CD4-positive, alpha-beta T cell treated with Interleukin-1 beta for 1 hour (primary cell): ENCODE results near the gene PPIE.
"Not testable (repeated sequence)": the region's sequence is repeated elsewhere in the genome, so short reads cannot be mapped to it uniquely, and the experiment has no call there.

ENCODE experiments used
- DNase-seq, 2 donors: peaks; one replicate each; pipeline ENCODE4 v3.0.0-alpha.2; 2020 to 2022

Gene PPIE

DNA sequence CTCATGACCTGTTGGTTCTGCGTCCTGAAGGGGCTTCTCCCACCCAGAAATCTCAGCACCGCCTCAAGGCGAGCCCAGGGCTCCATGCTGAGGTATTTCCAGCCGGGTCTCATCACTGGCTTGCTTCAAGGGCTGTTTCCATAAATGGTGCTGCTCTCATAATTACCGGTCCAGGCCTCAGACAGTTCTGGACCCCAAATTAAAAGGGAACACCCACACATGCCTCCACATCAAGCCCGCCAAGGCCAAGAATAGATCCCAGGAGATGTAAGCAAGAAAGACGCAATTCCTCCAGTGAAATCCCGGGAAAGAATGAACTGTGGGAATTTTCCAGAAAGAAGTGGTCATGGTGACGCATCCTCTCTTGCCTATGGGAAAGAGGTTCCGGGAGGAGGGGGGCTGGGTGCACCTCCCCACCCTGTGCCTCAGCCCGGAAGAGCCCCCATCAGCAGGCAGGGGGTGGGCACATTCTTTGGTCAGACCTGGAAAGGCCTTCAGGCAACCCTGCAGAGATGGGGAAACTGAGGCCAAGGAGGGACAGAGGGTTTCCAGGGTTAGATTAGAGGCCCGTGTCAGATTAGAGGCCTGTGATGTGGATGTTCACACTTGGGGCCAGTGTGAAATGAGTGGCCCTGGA, 39.9 kb downstream of the PPIE start:
- DNase-seq, result not testable (repeated sequence)

GRCh38 chr1:39779137-39779536, 40.5 kb downstream of the PPIE start:
- no peak for DNase-seq

GRCh38 chr1:39779821-39780220, 41.1 kb downstream of the PPIE start:
- no peak for DNase-seq

- DNase-seq, result no peak
Measured at GRCh38 chr1:39781349-39781715, 42.6 kb downstream of the PPIE start.

- no peak for DNase-seq
Measured at GRCh38 chr1:39782103-39782502, 43.4 kb downstream of the PPIE start.

DNA sequence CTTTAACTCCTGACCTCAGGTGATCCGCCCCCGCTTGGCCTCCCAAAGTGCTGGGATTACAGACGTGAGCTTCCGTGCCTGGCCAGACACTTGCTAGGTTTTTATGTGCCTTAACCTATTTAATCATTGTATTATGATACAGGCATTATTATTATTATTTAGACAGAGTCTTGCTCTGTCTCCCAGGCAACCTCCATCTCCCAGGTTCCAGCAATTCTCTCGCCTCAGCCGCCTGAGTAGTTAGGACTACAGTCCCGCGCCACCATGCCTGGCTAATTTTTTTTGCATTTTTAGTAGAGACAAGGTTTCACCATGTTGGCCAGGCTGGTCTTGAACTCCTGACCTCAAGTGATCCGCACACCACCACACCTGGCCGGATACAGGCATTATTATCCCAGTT, 44.0 kb downstream of the PPIE start:
- DNase-seq, result not testable (repeated sequence)

GRCh38 chr1:39786303-39787107, 47.8 kb downstream of the PPIE start:
- not testable (repeated sequence) for DNase-seq

DNA sequence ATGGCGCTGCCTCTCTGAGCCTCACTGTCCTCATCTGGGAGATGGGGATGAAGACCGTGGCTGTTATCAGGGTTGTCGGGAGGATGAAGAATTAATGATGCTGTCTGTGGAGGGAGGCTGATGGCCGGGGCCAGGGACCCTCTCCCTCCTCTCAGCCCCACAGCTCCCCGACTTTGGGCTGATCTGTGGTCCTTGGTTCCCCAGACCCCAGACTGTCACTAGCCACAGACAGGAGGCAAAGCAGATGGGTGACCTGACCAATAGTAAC, 48.4 kb downstream of the PPIE start:
- not testable (repeated sequence) for DNase-seq

DNA sequence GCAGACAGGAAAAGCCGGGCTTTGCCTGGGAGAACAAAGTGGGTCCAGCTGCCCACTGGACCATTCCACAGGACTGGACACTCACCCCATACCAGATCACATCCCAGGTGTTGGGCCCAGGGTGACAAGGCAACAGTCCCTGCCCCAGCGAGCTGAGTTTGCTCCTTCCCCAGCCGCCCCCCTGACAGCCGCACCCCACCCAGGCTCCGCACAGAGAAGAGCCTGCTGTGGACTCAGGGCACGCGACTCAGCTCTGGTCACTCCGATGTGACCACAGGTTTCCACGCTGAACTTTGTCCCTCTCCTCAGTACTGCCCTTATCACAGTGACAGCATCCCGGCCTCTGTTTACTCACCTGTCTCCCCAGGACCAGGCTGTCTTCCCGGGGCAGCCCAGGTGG, 48.8 kb downstream of the PPIE start:
- no peak for DNase-seq

DNA sequence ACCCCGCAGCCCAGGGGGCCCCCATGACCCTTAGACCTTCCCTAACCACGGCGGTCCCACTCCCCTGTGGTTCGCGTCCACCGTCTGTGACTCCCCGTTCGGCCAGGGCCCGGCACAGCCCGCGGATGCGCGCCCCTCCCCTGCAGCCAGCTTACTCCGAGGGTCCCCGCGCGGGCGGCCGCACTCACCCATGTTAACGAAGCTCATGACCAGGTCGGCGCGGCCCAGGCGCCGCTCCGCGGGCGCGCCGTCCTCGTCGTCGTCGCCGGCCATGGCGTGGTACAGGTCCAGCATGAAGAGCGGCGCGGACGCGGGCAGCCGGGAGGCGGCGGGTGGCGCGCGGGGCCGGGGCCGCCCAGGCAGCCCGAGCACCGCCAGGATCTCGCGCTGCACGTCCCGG, 49.3 kb downstream of the PPIE start:
- DNase-seq, result not testable (repeated sequence)

DNA sequence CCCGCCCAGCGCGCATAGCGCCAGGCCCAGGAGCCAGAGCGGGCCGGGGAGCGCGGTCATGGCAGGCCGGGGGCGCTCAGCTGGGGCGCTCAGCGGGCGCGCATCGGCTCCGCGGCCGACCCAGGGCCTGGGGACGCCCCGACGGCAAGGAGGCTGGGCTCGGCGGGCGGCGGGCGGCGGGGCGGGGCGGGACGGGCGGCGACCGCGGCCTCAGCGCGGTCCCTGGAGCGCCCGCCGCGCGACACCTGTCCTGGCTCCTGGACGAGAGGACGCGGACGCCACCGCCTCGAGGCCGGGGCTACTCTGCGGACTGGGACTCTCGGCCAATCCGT, 49.7 kb downstream of the PPIE start:
- DNase-seq, result peak in 1 of 2 donors; percentile 10

DNA sequence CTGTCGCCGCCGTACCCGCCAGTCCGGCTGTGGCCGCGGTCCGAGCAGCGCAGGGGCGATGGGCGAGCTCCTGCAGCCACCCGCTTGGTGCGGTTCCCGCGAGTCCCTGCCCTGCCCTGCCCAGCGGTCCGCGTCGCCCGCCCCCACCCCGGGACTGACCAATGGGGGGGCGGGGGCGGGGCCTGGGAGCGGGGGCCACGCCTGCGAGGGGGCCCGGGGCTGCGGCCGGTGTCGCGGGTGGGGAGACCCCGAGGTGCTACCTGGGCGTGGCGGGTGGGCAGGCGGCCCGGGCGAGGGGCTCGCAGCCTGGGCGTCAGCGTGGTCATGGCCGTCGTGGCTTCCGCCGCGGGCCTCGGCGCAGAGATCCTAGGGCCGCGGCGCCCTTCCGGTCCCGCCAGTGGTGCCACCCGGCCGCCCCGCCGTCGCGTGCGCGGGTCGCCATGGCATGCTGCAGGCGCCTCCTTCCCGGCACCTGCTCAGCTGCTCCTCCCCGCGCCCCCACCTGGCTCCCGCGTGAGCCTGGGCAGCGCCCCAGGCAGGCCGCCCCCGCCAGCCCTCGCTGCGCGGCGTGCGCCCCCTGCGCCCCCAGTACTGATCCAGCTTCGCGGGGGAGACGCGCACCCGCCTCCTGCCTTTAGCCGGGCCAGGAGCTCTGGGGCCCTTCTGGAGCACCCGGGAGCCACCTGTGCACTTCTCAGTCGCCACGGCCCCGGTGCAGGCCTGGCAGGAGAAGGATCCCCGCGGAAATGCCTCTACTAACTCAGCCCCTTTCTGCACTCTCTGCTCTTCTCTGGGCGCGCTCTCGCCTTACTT, 50.3 kb downstream of the PPIE start, which contains the start of gene BMP8B:
Gene BMP8B, minus strand, starts transcription at position 108 of the 813 bp plus-strand sequence. CDS start 380 bp downstream, outside the sequence.
- peak; percentile 54 to 56 for DNase-seq

- DNase-seq, result no peak
Measured at GRCh38 chr1:39789571-39790110, 51.0 kb downstream of the PPIE start.

DNA sequence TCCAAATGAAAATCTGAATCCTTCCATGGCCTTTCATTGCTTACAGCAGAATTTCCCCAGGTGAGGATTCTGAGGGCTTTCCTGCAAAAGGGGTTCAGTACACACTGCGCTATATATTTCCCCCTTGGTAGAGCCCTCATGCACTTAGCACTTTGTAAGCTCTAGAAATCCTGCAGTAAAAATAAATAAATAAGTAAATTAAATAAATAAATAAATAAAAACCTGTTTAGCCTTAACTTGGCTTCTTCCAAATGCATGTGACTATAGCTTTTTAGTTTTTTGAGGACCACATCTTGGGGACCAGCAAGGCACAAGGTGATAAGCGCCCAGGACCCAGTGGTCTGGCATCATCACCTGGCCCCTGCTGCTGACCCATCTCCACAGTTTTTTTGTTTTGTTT, 53.2 kb downstream of the PPIE start:
- DNase-seq, result no peak

DNA sequence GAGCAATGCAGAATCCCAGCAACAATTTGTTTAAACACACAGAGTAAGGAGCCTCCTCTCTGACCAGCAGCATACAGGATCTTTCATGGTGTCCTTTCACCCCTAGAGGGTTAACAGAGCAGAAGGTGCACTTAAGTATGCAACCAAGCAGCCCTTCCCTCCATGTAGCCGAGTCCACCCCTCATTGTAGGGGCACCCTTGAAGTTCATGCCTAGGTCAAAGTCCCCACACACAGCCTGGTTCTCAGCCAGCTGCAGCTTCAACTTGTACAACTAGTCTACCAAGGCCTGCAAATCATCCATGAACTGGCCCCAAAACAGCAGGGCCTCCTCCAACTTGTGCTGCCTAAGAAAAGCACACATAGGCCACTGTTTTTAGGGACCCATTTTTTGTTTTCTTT, 57.0 kb downstream of the PPIE start:
- no peak for DNase-seq

- DNase-seq, result peak; percentile 92
Measured at GRCh38 chr1:39798859-39799769, 60.4 kb downstream of the PPIE start.

GRCh38 chr1:39799770-39800470, 61.2 kb downstream of the PPIE start:
- DNase-seq, result peak; percentile 60 to 72

GRCh38 chr1:39800471-39800835, 61.8 kb downstream of the PPIE start:
- DNase-seq, result no peak

DNA sequence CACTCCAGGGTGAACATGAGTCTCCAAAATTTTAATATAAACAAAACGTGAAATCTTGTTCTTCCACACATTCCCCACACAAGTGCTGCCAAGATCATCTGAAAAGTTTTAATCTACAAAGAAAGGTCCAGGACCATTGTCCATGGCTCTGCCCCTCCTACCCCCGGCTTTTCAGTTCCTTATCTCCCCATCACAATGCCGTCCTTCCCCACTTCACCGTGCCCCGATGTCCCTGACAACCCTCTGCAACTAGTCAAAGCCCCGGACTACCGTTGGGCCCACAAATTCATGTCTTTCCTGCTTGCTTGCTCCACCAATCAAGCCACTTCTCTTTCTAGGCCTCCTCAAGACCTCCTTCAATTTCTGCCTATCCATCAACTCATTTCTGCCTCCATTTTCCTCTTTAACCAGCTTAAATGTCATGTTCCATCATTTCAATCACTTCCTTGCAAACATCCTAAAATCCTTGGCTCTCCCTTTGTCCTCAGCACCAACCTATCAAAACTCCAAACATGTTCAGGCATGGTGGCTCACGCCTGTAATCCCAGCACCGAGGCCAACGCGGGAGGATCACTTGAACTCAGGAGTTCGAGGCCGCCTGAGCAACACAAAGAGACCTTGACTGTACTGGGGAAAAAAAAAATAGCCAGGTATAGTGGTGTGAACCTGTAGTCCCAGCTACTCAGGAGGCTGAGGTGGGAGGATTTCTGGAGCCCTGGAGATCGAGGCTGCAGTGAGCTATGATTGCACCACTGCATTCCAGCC, 64.0 kb downstream of the PPIE start:
- DNase-seq, result no peak

DNA sequence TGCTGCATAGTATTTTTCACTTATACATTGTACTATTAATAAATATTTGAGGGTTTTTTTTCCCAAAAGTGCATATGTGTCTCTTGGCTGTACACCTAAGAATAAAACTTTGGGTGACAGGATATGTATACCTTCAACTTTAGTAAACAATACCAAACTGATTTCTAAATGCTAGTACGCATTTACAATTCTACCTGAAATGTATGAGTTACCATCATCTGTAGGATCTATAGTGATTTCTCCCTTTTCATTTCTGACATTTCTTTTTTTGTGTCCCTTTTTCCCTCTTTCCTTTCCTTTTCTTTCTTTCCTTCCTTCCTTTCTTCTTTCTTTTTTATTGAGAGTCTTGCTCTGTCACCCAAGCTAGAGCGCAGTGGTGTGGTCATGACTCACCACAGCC, 66.7 kb downstream of the PPIE start:
- no peak for DNase-seq
